ENCODE results near the gene SMIM30.
"Not testable (repeated sequence)": the region's sequence is repeated elsewhere in the genome, so short reads cannot be mapped to it uniquely, and the experiment has no call there.

Gene SMIM30

DNA sequence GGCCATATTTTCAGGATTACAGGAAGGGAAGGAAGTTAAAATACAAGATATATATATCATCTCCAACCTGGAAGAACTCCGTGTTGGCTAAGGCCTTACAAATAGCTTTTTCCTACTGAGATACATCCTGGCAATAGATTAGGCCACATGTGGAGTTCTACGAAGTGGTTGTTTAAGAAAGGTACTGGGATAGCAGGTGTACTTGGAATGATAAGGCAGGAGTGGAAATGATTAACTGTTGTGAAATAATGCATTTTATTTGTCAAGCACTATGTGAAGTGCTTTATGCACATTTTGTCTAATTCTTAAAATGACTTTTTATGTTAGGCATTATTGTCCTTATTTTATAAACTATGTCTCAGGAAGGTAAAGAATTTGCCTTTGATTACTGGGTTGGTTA is 18.9 kb upstream of the SMIM30 start:
- H3K4me3 ChIP-seq (ENCODE audit: low read length): no peak overlapping the region
- H3K9ac ChIP-seq (ENCODE audit: low read depth, low read length): no peak overlapping the region
- no peaks in the 10 kb centered on the region for H3K27me3 ChIP-seq (ENCODE audit: insufficient read depth, low read length)
- H3K27ac ChIP-seq (ENCODE audit: low read length): no peak overlapping the region
- no peaks in the 10 kb centered on the region for H3K4me1 ChIP-seq (ENCODE audit: insufficient read depth, low read length)
- no peaks in the 10 kb centered on the region for H3K36me3 ChIP-seq (ENCODE audit: insufficient read depth, low read depth, low read length)
- no peaks in the 10 kb centered on the region for H3K9me3 ChIP-seq (ENCODE audit: insufficient read depth, low read depth, low read length)

DNA sequence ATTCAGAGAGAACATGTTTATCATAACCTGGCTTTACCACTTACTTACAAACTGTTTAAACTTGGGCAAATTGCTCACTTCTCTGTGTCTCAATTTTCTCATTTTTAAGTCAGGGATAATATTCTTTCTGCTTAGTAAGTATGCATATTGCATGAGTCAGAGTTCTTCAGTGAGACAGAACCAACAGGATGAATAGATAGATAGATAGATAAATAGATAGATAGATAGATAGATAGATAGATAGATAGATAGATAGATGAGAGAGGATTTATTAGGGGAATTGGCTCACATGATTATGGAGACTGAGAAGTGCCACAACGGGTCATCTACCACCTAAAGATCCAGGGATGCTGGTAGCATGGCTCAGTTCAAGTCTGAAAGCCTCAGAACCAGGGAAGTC is 15.7 kb upstream of the SMIM30 start:
- H3K9ac ChIP-seq (ENCODE audit: low read depth, low read length): no peak overlapping the region
- H3K4me1 ChIP-seq (ENCODE audit: insufficient read depth, low read length): no peaks in the 10 kb centered on the region
- no peak overlapping the region for H3K4me3 ChIP-seq (ENCODE audit: low read length)
- no peaks in the 10 kb centered on the region for H3K9me3 ChIP-seq (ENCODE audit: insufficient read depth, low read depth, low read length)
- no peaks in the 10 kb centered on the region for H3K36me3 ChIP-seq (ENCODE audit: insufficient read depth, low read depth, low read length)
- no peak overlapping the region for H3K27ac ChIP-seq (ENCODE audit: low read length)
- no peaks in the 10 kb centered on the region for H3K27me3 ChIP-seq (ENCODE audit: insufficient read depth, low read length)

DNA sequence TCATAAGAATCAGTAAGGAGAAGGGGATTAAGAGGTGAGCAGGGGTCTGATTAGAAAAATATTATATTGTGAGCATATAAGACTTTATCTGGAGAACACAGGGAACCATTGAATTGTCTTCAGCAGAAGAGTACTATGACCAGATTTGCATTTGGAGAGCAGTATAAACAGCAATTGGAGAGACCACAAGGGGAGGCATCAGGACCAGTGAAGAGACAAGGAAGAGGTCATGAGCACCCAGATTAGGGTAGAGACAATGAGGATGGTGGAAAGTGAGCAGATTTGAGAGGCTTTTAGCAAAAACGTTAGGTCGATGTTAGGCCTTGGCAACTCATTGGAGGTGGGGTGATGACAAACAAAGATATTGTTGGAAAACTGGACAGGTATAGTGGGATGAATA is 13.0 kb upstream of the SMIM30 start:
- Histone ChIP-seq H3K4me3 (ENCODE audit: low read length) (no peak overlapping the region), H3K9ac (ENCODE audit: low read depth, low read length) (no peak overlapping the region), H3K27ac (ENCODE audit: low read length) (no peak overlapping the region), H3K36me3 (ENCODE audit: insufficient read depth, low read depth, low read length) (no peaks in the 10 kb centered on the region), H3K4me1 (ENCODE audit: insufficient read depth, low read length) (no peaks in the 10 kb centered on the region), H3K27me3 (ENCODE audit: insufficient read depth, low read length) (no peaks in the 10 kb centered on the region), H3K9me3 (ENCODE audit: insufficient read depth, low read depth, low read length) (no peaks in the 10 kb centered on the region)

GRCh38 chr7:113128031-113128430 is 9.7 kb upstream of the SMIM30 start:
- no peaks in the 10 kb centered on the region for H3K36me3 ChIP-seq (ENCODE audit: insufficient read depth, low read depth, low read length)
- no peaks in the 10 kb centered on the region for H3K9me3 ChIP-seq (ENCODE audit: insufficient read depth, low read depth, low read length)
- no peak overlapping the region for H3K27ac ChIP-seq (ENCODE audit: low read length)
- H3K27me3 ChIP-seq (ENCODE audit: insufficient read depth, low read length): no peaks in the 10 kb centered on the region
- H3K4me1 ChIP-seq (ENCODE audit: insufficient read depth, low read length): no peaks in the 10 kb centered on the region
- H3K9ac ChIP-seq (ENCODE audit: low read depth, low read length): no peak overlapping the region
- H3K4me3 ChIP-seq (ENCODE audit: low read length): no peak overlapping the region

DNA sequence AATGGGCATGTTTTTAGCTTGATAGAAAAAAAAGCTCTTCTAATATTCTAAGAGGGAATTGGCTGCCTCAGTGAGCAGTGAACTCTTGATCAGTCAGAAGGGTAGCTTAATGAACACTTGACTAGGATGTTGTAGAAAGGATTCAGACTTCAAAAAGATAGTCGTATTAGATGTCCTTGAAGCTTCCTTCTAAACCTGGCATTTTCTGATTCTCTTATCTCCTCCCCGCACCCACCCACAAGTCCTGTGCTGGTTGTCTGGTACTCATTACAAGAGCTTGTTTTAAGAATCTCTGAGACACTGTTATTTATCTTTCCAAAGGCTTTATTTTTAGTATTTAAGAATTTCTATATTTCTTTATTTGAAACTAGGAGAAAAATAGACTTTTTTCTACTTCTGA is 7.4 kb upstream of the SMIM30 start:
- Histone ChIP-seq H3K4me1 (ENCODE audit: insufficient read depth, low read length) (no peaks in the 10 kb centered on the region), H3K4me3 (ENCODE audit: low read length) (no peak overlapping the region), H3K27ac (ENCODE audit: low read length) (no peak overlapping the region), H3K36me3 (ENCODE audit: insufficient read depth, low read depth, low read length) (no peaks in the 10 kb centered on the region), H3K27me3 (ENCODE audit: insufficient read depth, low read length) (no peaks in the 10 kb centered on the region; the same call in 1 of the 2 replicates), H3K9me3 (ENCODE audit: insufficient read depth, low read depth, low read length) (no peaks in the 10 kb centered on the region), H3K9ac (ENCODE audit: low read depth, low read length) (no peak overlapping the region)

GRCh38 chr7:113122744-113123143 is 4.4 kb upstream of the SMIM30 start:
- Histone ChIP-seq H3K36me3 (ENCODE audit: insufficient read depth, low read depth, low read length) (no peaks in the 10 kb centered on the region), H3K4me1 (ENCODE audit: insufficient read depth, low read length) (no peaks in the 10 kb centered on the region), H3K9me3 (ENCODE audit: insufficient read depth, low read depth, low read length) (no peaks in the 10 kb centered on the region), H3K9ac (ENCODE audit: low read depth, low read length) (no peak overlapping the region), H3K27ac (ENCODE audit: low read length) (no peak overlapping the region), H3K4me3 (ENCODE audit: low read length) (no peak overlapping the region), H3K27me3 (ENCODE audit: insufficient read depth, low read length) (peaks cover 6% of the 10 kb centered on the region; the same call in 1 of the 2 replicates)

GRCh38 chr7:113120647-113121046 is 2.3 kb upstream of the SMIM30 start:
- Histone ChIP-seq H3K9ac (ENCODE audit: low read depth, low read length) (no peak overlapping the region), H3K36me3 (ENCODE audit: insufficient read depth, low read depth, low read length) (peaks cover 10% of the 10 kb centered on the region), H3K9me3 (ENCODE audit: insufficient read depth, low read depth, low read length) (no peaks in the 10 kb centered on the region), H3K4me1 (ENCODE audit: insufficient read depth, low read length) (peaks cover 4% of the 10 kb centered on the region; the same call in 1 of the 2 replicates), H3K27ac (ENCODE audit: low read length) (no peak overlapping the region), H3K27me3 (ENCODE audit: insufficient read depth, low read length) (peaks cover 6% of the 10 kb centered on the region; the same call in 1 of the 2 replicates), H3K4me3 (ENCODE audit: low read length) (no peak overlapping the region)

- Histone ChIP-seq H3K27ac (ENCODE audit: low read length) (no peak overlapping the region), H3K4me1 (ENCODE audit: insufficient read depth, low read length) (peaks cover 4% of the 10 kb centered on the region; the same call in 1 of the 2 replicates), H3K9ac (ENCODE audit: low read depth, low read length) (no peak overlapping the region), H3K4me3 (ENCODE audit: low read length) (no peak overlapping the region), H3K9me3 (ENCODE audit: insufficient read depth, low read depth, low read length) (no peaks in the 10 kb centered on the region), H3K36me3 (ENCODE audit: insufficient read depth, low read depth, low read length) (peaks cover 19% of the 10 kb centered on the region), H3K27me3 (ENCODE audit: insufficient read depth, low read length) (peaks cover 6% of the 10 kb centered on the region; the same call in 1 of the 2 replicates)
Observed at GRCh38 chr7:113119429-113119828, 1.1 kb upstream of the SMIM30 start.

- H3K4me1 ChIP-seq (ENCODE audit: insufficient read depth, low read length): not testable (repeated sequence)
- Histone ChIP-seq H3K9ac (ENCODE audit: low read depth, low read length) (peak overlapping the region; percentile 79; the same call in 1 of the 2 replicates), H3K27ac (ENCODE audit: low read length) (peak overlapping the region; percentile 72)
Observed at GRCh38 chr7:113117374-113117774, 980 bp downstream of the SMIM30 start.

GRCh38 chr7:113113912-113114311 is 4.4 kb downstream of the SMIM30 start:
- Histone ChIP-seq H3K9ac (ENCODE audit: low read depth, low read length) (no peak overlapping the region), H3K36me3 (ENCODE audit: insufficient read depth, low read depth, low read length) (peaks cover 29% of the 10 kb centered on the region), H3K4me1 (ENCODE audit: insufficient read depth, low read length) (peaks cover 4% of the 10 kb centered on the region; the same call in 1 of the 2 replicates), H3K27ac (ENCODE audit: low read length) (no peak overlapping the region), H3K27me3 (ENCODE audit: insufficient read depth, low read length) (no peaks in the 10 kb centered on the region), H3K4me3 (ENCODE audit: low read length) (no peak overlapping the region), H3K9me3 (ENCODE audit: insufficient read depth, low read depth, low read length) (no peaks in the 10 kb centered on the region)

More at GRCh38 chr7:113117374-113117774, 980 bp downstream of the SMIM30 start:
- H3K36me3 ChIP-seq (ENCODE audit: insufficient read depth, low read depth, low read length): peaks cover 29% of the 10 kb centered on the region
- H3K9me3 ChIP-seq (ENCODE audit: insufficient read depth, low read depth, low read length); H3K27me3 ChIP-seq (ENCODE audit: insufficient read depth, low read length): not testable (repeated sequence)
- H3K4me3 ChIP-seq (ENCODE audit: low read length): peak overlapping the region; percentile 82

DNA sequence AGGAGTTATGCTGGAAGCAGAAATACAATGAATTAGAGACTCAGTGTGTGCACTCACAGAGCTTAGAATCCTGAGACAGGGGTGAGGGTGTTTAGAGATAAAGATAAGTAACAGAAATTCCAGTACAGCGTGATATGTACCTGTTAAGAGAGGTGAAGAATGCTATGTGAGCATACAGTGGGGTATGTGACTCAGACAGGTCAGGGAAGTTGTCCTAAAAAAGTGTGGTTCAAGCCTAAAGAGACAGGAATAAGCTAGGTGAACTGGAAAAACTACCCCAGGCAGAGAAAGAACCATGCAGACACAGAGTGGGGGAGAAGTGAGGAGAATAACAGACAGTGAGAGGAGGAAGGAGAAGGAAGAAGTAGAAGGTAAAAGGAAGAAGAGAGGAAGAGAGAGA is 8.6 kb downstream of the SMIM30 start:
- Histone ChIP-seq H3K4me1 (ENCODE audit: insufficient read depth, low read length) (no peaks in the 10 kb centered on the region), H3K27ac (ENCODE audit: low read length) (no peak overlapping the region), H3K27me3 (ENCODE audit: insufficient read depth, low read length) (no peaks in the 10 kb centered on the region), H3K36me3 (ENCODE audit: insufficient read depth, low read depth, low read length) (peaks cover 13% of the 10 kb centered on the region), H3K9me3 (ENCODE audit: insufficient read depth, low read depth, low read length) (no peaks in the 10 kb centered on the region), H3K9ac (ENCODE audit: low read depth, low read length) (no peak overlapping the region), H3K4me3 (ENCODE audit: low read length) (no peak overlapping the region)

- H3K36me3 ChIP-seq (ENCODE audit: insufficient read depth, low read depth, low read length): no peaks in the 10 kb centered on the region
- H3K9ac ChIP-seq (ENCODE audit: low read depth, low read length): no peak overlapping the region
- H3K4me1 ChIP-seq (ENCODE audit: insufficient read depth, low read length): peaks cover 3% of the 10 kb centered on the region
- H3K4me3 ChIP-seq (ENCODE audit: low read length): no peak overlapping the region
- no peaks in the 10 kb centered on the region for H3K9me3 ChIP-seq (ENCODE audit: insufficient read depth, low read depth, low read length)
- no peaks in the 10 kb centered on the region for H3K27me3 ChIP-seq (ENCODE audit: insufficient read depth, low read length)
- no peak overlapping the region for H3K27ac ChIP-seq (ENCODE audit: low read length)
Observed at GRCh38 chr7:113100121-113100603, 18.2 kb downstream of the SMIM30 start.

All from iPS-20b (cell line).